ENCODE results near the gene AQP11.

DNA sequence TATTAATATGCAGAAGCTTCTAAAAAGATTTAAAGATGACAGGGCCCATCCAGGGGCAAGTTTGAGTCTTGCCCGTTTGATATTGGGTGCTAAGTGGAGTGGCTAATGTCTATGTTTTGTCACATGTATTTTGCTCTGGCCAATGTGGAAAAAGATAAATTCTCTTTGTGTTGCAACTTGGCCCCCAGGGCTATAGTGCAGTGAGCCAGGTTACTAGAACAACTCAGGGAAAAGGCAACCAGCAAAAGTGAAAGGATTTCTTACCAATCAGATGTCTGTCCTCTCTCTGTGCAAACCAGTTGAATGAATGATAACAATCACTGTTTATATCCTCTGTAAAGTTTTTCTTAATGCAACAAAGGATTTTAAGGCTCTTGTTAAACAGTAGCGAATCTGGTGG lies 52.5 kb downstream of the AQP11 start:
- TF ChIP-seq, protein P1, sequence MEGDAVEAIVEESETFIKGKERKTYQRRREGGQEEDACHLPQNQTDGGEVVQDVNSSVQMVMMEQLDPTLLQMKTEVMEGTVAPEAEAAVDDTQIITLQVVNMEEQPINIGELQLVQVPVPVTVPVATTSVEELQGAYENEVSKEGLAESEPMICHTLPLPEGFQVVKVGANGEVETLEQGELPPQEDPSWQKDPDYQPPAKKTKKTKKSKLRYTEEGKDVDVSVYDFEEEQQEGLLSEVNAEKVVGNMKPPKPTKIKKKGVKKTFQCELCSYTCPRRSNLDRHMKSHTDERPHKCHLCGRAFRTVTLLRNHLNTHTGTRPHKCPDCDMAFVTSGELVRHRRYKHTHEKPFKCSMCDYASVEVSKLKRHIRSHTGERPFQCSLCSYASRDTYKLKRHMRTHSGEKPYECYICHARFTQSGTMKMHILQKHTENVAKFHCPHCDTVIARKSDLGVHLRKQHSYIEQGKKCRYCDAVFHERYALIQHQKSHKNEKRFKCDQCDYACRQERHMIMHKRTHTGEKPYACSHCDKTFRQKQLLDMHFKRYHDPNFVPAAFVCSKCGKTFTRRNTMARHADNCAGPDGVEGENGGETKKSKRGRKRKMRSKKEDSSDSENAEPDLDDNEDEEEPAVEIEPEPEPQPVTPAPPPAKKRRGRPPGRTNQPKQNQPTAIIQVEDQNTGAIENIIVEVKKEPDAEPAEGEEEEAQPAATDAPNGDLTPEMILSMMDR (IDR thresholded peaks at IDR 0.05; ENCODE audit: borderline replicate concordance, extremely low read depth, low read length, poor library complexity, severe bottlenecking) = no peak
- TF ChIP-seq EZH2 (IDR thresholded peaks at IDR 0.05; ENCODE audit: borderline replicate concordance, low read depth, low read length, severe bottlenecking) = no peak
